ENCODE data around the gene ABO. TPM values are rescaled to one million over a fixed set of nuclear protein-coding genes. Genes with fewer than 3 reads are reported as not detected.

Gene ABO
- total and polyA plus RNA-seq, 4 donors: 0.08 to 0.75 (median 0.10) TPM; not detected in 1

DNA sequence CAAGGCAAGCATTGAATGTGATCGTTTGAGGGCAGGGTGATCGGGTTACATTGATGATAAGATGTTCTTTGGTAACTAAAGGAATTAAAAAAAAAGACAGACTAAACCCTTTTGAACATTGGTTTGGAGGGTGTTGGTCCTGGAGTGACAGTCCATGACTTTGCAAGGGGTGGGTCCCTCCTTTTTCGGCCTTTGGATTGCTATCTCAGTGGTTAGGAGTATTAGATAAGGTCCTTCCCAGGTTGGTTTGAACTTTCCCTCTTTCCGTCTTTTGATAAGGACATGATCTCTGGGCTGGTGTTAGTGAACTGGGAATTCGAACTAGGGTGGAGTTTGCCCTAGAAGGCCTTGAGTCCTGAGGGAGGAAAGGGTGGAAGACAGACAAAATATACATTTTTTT, 5.4 kb upstream of the ABO start:
- no peak for DNase-seq (ENCODE audit: low spot score)
- H3K4me3 ChIP-seq (ENCODE audit: low read depth in 1 of 3, low read length in 3 of 3): no peak overlapping the region
- H3K9me3 ChIP-seq (ENCODE audit: control insufficient read depth in 4 of 4, low read length in 3 of 4): no peaks in the 10 kb centered on the region
- H3K9ac ChIP-seq (ENCODE audit: low read depth in 1 of 2, low read length in 2 of 2): no peak overlapping the region
- H3K36me3 ChIP-seq (ENCODE audit: control insufficient read depth in 4 of 4, insufficient read depth in 3 of 4, low read depth in 1 of 4, low read length in 3 of 4): no peaks in the 10 kb centered on the region
- WGBS: 56% methylated on average over 5 of the region's 5 CpGs
- H3K4me1 ChIP-seq (ENCODE audit: control insufficient read depth in 4 of 4, insufficient read depth in 4 of 4, low read length in 3 of 4): no peaks in the 10 kb centered on the region
- no peak for TF ChIP-seq NR2F2 (IDR thresholded peaks at IDR 0.05)
- TF ChIP-seq YY1 (IDR thresholded peaks at IDR 0.05): no peak
- peaks cover 0 to 6% (median 0%) of the 10 kb centered on the region in 4 donors for H3K27me3 ChIP-seq (ENCODE audit: control insufficient read depth in 4 of 4, insufficient read depth in 4 of 4, low read length in 3 of 4)
- H3K27ac ChIP-seq (ENCODE audit: low read depth in 1 of 2, low read length in 2 of 2): no peak overlapping the region

DNA sequence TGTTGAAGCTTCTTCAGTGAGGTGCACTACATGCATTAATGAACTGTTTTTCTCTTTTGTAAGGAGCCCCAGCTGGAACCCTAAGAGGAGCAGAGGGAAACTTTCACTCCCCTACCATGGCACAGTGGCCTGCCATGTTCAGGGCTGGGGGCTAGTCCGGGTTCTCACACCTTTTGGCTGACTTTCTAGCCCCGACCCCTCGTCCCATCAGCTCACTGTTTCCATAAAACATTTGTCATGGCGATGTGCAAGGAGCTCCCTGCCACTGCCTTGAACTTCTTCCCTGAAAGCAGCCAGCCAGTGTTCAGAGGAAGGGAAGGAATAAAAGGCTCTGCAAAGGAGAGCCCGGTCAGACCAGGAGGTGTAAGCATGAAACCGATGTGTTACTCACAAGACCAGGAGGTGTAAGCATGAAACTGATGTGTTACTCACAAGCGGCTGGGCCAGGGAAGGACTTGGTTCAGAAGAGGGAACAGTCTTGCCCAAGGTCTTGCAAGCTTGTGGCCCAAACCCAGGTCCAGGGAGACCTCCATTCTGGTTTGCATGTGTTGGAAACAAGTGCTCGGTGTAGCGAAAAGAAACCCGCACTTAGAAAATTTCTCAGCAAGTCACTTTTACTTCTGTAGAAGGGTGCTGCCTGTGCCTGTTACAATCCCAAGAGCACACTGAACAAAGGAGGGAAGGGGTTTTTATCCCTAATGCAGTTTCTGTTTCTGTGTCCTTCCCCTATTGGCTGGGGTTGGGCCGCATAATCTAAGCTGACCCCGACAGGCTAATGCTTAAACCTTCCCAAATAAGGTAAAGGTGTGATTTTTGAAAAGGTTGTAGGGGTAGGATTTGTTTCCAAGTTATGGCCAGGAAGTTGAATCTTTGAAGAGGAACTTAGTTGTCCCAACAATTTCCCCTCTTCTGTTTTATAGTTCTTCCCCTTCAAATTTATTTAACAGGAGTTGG, 3.4 kb upstream of the ABO start:
- peaks cover 0 to 5% (median 1%) of the 10 kb centered on the region in 4 donors for H3K4me1 ChIP-seq (ENCODE audit: control insufficient read depth in 4 of 4, insufficient read depth in 4 of 4, low read length in 3 of 4)
- WGBS: 83% methylated on average over 12 of the region's 12 CpGs
- H3K36me3 ChIP-seq (ENCODE audit: control insufficient read depth in 4 of 4, insufficient read depth in 3 of 4, low read depth in 1 of 4, low read length in 3 of 4): no peaks in the 10 kb centered on the region
- TF ChIP-seq EGR1 (IDR thresholded peaks at IDR 0.05; ENCODE audit: low read depth in 2 of 2) (no peak), SP1 (IDR thresholded peaks at IDR 0.05) (no peak), HNF4A (conservative IDR thresholded peaks at IDR 0.05) (no peak), RXRA (IDR thresholded peaks at IDR 0.05) (no peak), FOXA2 (IDR thresholded peaks at IDR 0.05) (no peak), FOXA1 (IDR thresholded peaks at IDR 0.05) (no peak), HNF4G (IDR thresholded peaks at IDR 0.05) (no peak), TAF1 (conservative IDR thresholded peaks at IDR 0.05) (no peak), NR2F2 (IDR thresholded peaks at IDR 0.05) (no peak), RAD21 (IDR thresholded peaks at IDR 0.05) (no peak), JUND (IDR thresholded peaks at IDR 0.05) (no peak), YY1 (IDR thresholded peaks at IDR 0.05) (no peak), GABPA (IDR thresholded peaks at IDR 0.05 in 1 of 2, conservative IDR thresholded peaks at IDR 0.05 in 1 of 2) (no peak)
- TF ChIP-seq, protein P1, sequence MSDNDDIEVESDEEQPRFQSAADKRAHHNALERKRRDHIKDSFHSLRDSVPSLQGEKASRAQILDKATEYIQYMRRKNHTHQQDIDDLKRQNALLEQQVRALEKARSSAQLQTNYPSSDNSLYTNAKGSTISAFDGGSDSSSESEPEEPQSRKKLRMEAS (IDR thresholded peaks at IDR 0.05): no peak
- TF ChIP-seq, protein P2, sequence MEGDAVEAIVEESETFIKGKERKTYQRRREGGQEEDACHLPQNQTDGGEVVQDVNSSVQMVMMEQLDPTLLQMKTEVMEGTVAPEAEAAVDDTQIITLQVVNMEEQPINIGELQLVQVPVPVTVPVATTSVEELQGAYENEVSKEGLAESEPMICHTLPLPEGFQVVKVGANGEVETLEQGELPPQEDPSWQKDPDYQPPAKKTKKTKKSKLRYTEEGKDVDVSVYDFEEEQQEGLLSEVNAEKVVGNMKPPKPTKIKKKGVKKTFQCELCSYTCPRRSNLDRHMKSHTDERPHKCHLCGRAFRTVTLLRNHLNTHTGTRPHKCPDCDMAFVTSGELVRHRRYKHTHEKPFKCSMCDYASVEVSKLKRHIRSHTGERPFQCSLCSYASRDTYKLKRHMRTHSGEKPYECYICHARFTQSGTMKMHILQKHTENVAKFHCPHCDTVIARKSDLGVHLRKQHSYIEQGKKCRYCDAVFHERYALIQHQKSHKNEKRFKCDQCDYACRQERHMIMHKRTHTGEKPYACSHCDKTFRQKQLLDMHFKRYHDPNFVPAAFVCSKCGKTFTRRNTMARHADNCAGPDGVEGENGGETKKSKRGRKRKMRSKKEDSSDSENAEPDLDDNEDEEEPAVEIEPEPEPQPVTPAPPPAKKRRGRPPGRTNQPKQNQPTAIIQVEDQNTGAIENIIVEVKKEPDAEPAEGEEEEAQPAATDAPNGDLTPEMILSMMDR (IDR thresholded peaks at IDR 0.05; ENCODE audit: low read depth, low read length, missing input control): no peak
- TF ChIP-seq, protein P3, sequence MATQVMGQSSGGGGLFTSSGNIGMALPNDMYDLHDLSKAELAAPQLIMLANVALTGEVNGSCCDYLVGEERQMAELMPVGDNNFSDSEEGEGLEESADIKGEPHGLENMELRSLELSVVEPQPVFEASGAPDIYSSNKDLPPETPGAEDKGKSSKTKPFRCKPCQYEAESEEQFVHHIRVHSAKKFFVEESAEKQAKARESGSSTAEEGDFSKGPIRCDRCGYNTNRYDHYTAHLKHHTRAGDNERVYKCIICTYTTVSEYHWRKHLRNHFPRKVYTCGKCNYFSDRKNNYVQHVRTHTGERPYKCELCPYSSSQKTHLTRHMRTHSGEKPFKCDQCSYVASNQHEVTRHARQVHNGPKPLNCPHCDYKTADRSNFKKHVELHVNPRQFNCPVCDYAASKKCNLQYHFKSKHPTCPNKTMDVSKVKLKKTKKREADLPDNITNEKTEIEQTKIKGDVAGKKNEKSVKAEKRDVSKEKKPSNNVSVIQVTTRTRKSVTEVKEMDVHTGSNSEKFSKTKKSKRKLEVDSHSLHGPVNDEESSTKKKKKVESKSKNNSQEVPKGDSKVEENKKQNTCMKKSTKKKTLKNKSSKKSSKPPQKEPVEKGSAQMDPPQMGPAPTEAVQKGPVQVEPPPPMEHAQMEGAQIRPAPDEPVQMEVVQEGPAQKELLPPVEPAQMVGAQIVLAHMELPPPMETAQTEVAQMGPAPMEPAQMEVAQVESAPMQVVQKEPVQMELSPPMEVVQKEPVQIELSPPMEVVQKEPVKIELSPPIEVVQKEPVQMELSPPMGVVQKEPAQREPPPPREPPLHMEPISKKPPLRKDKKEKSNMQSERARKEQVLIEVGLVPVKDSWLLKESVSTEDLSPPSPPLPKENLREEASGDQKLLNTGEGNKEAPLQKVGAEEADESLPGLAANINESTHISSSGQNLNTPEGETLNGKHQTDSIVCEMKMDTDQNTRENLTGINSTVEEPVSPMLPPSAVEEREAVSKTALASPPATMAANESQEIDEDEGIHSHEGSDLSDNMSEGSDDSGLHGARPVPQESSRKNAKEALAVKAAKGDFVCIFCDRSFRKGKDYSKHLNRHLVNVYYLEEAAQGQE (IDR thresholded peaks at IDR 0.05): no peak
- TF ChIP-seq, protein P4, sequence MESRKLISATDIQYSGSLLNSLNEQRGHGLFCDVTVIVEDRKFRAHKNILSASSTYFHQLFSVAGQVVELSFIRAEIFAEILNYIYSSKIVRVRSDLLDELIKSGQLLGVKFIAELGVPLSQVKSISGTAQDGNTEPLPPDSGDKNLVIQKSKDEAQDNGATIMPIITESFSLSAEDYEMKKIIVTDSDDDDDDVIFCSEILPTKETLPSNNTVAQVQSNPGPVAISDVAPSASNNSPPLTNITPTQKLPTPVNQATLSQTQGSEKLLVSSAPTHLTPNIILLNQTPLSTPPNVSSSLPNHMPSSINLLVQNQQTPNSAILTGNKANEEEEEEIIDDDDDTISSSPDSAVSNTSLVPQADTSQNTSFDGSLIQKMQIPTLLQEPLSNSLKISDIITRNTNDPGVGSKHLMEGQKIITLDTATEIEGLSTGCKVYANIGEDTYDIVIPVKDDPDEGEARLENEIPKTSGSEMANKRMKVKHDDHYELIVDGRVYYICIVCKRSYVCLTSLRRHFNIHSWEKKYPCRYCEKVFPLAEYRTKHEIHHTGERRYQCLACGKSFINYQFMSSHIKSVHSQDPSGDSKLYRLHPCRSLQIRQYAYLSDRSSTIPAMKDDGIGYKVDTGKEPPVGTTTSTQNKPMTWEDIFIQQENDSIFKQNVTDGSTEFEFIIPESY (IDR thresholded peaks at IDR 0.05): no peak
- TF ChIP-seq, protein P5, sequence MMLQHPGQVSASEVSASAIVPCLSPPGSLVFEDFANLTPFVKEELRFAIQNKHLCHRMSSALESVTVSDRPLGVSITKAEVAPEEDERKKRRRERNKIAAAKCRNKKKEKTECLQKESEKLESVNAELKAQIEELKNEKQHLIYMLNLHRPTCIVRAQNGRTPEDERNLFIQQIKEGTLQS (IDR thresholded peaks at IDR 0.05): no peak
- H3K9ac ChIP-seq (ENCODE audit: low read depth in 1 of 2, low read length in 2 of 2): no peak overlapping the region
- H3K9me3 ChIP-seq (ENCODE audit: control insufficient read depth in 4 of 4, low read length in 3 of 4): no peaks in the 10 kb centered on the region
- DNase-seq (ENCODE audit: low spot score): no peak
- no peak overlapping the region for H3K27ac ChIP-seq (ENCODE audit: low read depth in 1 of 2, low read length in 2 of 2)
- no peak overlapping the region for H3K4me3 ChIP-seq (ENCODE audit: low read depth in 1 of 3, low read length in 3 of 3)
- peaks cover 0 to 8% (median 2%) of the 10 kb centered on the region in 4 donors for H3K27me3 ChIP-seq (ENCODE audit: control insufficient read depth in 4 of 4, insufficient read depth in 4 of 4, low read length in 3 of 4)
